GM18519 (cell line): ENCODE results near the gene CAVIN4.

Source experiments
- ATAC-seq: cut with Tn5 transposase; IDR thresholded peaks from one replicate; pipeline ENCODE4 v1.9.1; 2021; ENCODE audit warnings: mild to moderate bottlenecking, moderate library complexity; ENCODE audit not compliant: unreplicated experiment, low FRiP score

Gene CAVIN4, protein sequence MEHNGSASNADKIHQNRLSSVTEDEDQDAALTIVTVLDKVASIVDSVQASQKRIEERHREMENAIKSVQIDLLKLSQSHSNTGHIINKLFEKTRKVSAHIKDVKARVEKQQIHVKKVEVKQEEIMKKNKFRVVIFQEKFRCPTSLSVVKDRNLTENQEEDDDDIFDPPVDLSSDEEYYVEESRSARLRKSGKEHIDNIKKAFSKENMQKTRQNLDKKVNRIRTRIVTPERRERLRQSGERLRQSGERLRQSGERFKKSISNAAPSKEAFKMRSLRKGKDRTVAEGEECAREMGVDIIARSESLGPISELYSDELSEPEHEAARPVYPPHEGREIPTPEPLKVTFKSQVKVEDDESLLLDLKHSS

DNA sequence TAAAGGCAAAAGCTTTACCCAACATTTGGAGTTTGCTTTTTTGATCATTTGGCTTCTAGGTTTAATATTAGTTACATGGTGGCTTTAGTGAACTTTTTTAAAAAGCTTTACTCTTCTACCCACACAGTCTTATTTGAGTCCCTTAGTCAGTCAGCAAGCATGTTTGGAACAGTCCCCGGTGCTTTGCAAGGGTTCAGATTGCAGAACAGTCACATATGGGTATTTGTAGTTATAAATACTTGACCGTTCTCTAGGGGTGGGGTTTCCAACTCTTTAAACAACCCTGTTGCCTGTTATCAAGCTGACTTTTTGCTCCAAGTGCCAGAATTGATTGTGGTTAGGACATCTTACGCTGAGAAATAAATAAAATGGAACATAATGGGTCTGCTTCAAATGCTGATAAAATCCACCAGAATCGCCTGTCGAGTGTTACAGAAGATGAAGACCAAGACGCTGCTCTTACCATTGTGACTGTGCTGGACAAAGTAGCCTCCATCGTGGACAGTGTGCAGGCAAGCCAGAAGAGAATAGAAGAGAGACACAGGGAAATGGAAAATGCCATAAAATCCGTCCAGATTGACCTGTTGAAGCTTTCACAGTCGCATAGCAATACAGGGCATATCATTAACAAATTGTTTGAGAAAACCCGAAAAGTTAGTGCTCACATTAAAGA, at the start of gene CAVIN4:
Gene CAVIN4 (plus strand): TSS at position 304 of the 673 bp plus-strand sequence. CDS start 65 bp downstream, at position 369.
- ATAC-seq = no peak

- no peak for ATAC-seq
These were observed 43.5 kb upstream of the CAVIN4 start for GRCh38 chr9:100534401-100534800.

- no peak for ATAC-seq
These were observed 37.6 kb upstream of the CAVIN4 start for GRCh38 chr9:100540327-100540726.

- ATAC-seq = no peak
These were observed 28.8 kb upstream of the CAVIN4 start for GRCh38 chr9:100549048-100549447.

- peak; percentile 11 for ATAC-seq
These were observed 22.9 kb upstream of the CAVIN4 start for GRCh38 chr9:100554935-100555401.

GRCh38 chr9:100555471-100555870, 22.4 kb upstream of the CAVIN4 start:
- peak; percentile 83 for ATAC-seq

- no peak for ATAC-seq
These were observed 20.8 kb upstream of the CAVIN4 start for GRCh38 chr9:100557053-100557452.

- ATAC-seq = no peak
These were observed 16.6 kb upstream of the CAVIN4 start for GRCh38 chr9:100561256-100561655.

DNA sequence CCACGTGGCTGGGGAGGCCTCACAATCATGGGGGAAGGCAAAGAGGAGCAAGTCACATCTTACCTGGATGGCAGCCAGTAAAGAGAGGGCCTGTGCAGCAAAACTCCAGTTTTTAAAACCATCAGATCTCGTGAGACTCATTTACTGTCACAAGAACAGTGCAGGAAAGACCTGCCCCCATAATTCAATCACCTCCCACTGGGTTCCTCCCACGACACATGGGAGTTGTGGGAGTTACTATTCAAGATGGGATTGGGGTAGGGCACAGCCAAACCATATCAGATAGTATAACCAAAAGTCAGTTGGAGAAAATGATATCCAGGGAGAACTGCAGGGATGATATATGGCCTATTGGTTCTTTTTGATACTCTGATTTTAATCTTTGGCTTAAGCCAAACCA, 10.0 kb upstream of the CAVIN4 start:
- ATAC-seq = no peak

DNA sequence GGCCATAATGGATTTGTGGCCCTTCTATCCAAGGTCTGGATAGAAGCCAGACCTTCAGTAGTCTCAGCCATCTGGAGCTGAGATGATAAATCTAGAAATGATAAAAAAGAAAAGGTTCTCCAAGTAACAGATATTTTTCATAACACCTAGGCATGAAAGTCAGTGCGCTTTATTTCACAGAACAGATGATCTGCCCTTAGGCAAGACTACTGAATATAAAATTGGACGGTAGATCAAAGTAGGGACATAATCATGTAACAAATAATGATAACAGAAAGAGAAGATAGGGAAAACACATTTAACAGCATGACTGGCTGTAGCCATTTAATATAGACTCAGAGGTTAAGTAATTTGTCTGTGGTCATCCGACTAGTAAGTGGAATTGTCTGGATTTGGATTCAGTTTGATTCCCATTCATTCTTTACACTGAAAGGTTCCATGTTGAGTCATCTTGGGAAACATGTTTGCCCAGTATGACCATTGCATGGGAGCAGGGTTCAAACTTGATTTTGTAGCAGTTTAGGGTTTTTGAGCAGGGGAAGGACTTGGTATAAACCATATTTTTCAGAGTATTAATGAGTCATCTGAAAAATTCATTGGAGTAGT, 4.1 kb upstream of the CAVIN4 start:
- ATAC-seq = no peak

GRCh38 chr9:100575006-100575405, 2.9 kb upstream of the CAVIN4 start:
- ATAC-seq = no peak

- no peak for ATAC-seq
These were observed 2.0 kb upstream of the CAVIN4 start for GRCh38 chr9:100575765-100576386.

DNA sequence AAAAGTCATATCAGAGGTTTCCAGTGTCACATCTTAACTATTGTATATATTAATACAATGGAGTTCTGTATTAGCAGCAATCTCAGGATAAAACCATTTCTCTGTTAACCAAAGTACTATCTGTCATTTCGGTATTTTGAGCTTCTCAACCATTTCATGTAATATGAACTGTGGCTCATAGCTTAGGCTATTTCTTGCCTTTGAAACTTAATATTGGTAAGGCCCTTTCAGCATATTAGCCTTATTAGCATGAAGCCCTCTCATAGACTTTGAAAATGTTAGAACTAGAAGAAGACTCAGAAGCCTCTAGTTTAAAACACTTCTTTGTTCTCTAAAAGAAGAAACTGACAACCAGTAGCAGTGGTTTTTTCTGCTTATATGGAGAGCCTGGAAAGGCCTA, 731 bp downstream of the CAVIN4 start:
- ATAC-seq = no peak

DNA sequence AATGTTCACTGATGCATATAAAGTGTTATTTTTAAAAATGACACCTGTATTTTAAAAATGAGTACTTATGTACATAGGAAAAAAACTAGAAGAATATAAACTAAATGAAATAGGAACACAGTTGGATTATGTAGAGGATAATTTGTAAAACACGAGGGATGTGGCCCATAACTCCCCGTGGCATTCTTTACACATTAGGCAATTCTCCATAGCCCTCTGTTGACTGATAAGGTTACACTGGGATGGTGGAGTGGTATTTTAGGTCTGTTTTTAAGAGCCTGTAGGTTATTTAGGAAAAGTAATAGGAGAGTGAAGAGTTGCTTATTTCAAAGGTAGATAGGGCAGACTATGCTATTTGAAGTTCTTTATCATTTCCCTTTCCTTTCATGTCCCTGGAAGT, 1.8 kb downstream of the CAVIN4 start:
- no peak for ATAC-seq

DNA sequence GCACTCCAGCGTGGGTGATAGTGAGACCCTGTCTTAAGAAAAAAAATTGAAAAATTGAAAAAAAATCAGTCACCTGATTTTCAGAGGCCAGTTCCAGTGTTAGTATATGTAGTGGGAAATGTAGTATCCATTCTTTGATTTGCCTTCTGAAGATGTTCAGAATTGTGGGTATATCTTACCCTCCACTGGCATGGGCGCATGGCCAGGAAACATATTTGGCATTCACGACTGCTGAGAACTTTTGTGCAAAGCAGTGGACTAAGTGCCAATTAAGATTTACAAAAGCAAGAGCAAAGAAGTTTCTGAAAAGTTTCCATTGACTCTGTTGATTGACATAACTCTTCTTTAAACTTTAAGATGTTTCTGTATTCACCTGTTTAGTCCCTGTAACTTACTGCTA, 2.4 kb downstream of the CAVIN4 start:
- ATAC-seq = no peak

GRCh38 chr9:100581081-100581480, 3.2 kb downstream of the CAVIN4 start:
- no peak for ATAC-seq

DNA sequence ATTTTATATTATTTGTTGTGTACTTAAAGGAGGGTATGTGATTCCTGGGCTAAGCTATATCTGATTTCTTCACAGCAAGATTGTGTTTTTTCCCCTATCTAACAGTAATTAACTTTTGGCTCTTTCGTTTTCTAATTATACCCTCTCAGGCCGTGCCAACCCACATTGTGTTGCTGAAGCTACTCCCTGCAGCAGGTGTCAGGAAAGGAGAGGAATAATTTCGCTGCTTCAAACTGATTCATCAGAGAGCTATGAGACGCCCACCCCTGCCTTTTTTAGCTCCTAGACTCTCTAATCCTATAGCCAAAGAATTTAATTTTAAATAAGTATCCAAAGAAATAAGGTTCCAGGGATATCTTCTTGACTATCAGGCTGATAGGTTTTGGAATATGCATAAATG, 3.8 kb downstream of the CAVIN4 start:
- no peak for ATAC-seq

DNA sequence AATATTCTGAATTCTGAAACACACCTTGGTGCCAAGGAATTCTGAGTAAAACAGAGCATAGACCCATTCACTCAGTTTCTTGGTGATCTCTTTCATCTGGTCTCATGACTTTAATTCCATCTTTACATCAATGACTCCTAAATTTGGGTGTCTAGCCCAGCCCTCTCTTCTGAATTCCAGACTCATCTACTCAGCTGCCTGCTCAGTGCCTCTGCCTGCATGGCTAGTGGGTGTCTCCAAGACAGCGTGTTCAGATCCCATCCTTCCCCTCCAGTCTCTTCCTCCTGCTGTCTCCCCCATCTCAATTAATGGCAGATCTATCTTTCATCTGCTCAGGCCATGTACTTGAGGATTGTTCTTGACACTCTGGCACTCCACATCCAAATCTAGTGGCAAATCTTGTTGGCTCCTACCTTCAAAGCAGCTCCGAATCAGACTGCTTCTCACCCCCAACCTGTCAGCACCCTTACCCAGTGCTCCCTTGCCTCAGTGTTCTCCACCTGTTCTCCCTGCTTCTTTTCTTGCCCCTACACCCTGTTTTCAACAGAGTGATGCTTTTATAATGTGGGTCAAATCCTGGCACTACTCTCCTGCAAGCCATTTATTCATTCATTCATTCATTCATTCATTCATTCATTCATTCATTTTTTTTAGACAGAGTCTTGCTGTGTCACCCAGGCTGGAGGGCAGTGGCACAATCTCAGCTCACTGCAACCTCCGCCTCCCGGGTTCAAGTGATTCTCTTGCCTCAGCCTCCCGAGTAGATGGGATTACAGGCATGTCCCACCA, 5.3 kb downstream of the CAVIN4 start:
- ATAC-seq = no peak

GRCh38 chr9:100584951-100585350, 7.1 kb downstream of the CAVIN4 start:
- no peak for ATAC-seq

DNA sequence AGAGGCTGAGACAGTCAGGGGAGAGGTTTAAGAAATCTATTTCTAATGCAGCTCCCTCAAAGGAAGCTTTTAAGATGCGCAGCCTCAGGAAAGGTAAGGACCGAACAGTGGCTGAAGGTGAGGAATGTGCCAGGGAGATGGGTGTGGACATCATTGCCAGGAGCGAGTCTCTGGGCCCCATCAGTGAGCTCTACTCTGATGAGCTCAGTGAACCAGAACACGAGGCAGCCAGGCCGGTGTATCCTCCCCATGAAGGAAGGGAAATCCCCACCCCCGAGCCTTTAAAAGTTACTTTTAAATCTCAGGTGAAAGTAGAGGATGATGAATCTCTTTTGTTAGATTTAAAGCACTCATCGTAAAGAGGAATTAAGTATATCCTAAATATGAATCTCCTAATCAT, 8.2 kb downstream of the CAVIN4 start:
- peak; percentile 66 for ATAC-seq
